SH-SY5Y (cell line): ENCODE data around the gene SORT1.

Experiments used
- GATA2 ChIP-seq: IDR thresholded peaks from 2 replicates; pipeline ENCODE4 v1.6.1; 2011; ENCODE audit warnings: mild to moderate bottlenecking, low read depth, low read length
- GATA3 ChIP-seq: IDR thresholded peaks from 2 replicates; pipeline ENCODE4 v1.6.1; 2011; ENCODE audit warnings: low read depth, mild to moderate bottlenecking, low read length, moderate library complexity

DNA sequence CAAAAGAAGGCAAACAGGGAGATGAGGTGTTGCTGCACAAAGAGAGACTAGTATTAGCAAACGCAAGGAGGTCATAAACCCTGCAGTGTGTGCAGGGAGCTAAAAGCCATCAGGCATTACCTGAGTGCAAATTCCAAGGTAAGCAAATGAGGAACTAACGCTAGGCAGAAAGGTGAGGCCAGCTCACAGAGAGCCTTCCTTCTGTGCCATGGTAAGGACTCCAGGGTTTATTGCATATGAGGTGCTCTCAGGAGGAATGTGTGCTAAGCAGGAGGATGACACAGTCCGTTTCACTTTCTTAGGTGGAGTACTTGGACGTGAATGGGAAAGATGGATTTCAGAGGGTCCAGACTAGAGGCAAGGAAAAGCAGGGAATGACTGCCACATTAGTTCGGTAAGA, 46.3 kb downstream of the SORT1 start:
- no peak for TF ChIP-seq GATA2
- TF ChIP-seq GATA3, result no peak
